ENCODE data around the gene NEIL1.
"Not testable (repeated sequence)": the region's sequence is repeated elsewhere in the genome, so short reads cannot be mapped to it uniquely, and the experiment has no call there.

The NEIL1 gene

DNA sequence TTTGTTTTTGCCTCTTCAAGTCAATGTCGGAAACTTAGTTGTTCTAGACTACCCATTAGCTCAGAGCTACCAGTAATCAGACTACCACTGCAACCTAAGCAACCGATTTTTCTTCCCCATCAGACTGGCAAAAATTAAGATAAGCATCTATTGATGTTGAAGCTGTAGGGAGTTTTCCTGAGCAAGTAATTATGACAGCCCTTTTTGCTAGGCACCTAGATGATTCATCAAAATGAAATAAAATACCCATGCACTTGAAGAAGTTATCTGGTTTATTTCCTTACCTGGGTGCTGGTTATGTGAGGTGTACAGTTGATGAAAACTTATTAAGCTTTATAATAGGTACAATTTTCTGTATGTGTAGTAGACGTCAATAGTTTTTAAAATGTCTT, 11.5 kb upstream of the NEIL1 start:
- no peak for DNase-seq

DNA sequence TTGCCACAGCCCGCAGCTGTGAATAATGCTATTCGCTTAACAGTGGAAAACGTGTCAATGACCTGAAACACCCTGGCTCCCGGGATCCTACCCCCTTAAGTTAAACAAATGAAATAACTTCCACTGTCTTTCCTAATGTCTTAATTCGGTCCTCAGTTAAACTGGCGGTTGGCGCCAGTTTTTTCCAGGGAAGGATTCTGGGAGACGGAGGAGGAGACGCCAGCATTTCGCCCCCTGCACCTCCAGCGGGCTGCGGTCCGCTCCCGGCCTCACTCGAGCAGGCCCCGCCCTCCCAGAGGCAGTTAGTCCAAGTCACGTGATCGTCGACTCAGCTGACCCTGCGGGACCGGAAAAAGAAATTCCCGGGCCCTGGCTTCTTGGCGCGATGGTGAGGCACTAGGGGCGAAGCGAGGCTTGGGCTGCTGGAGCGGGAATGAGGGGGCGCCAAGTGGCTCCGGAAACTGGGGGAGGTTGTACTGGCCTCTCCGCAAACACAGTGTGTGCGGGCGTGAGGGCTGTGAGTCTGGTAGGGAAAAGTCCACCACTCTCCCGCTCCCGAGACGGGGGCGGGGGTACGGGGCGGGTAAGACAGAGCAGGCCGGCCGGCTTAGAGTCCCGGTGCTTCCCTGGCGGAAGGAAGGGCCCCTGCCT, 11.0 kb upstream of the NEIL1 start, which contains the start of gene COMMD4:
COMMD4 (plus strand) TSS at position 359 of the 651 bp plus-strand sequence; CDS start at position 386, 27 bp downstream.
- DNase-seq, result peak; percentile 96

DNA sequence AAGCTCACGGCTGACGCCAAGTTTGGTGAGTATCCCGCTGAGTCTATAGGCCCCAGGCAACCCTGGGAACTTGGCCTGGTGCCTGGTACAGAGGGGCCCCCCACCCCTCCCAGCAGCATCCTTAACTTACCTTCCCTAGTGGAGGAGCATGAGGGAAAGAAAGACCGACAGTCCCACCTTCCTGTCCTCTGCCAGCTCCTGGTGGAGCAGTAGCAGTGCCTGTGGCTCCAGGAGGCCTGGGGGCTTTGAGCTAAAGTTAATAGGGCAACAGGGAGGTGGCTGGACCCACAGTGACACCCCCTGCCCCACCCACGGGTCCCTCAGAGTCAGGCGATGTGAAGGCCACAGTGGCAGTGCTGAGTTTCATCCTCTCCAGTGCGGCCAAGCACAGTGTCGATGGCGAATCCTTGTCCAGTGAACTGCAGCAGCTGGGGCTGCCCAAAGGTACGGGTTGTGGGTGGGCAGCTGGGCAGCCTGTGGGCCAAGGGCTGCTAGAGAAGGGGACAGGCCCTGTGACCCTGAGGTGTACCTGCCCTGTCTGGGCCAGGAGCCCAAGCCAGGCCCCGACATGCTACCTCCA, 8.1 kb upstream of the NEIL1 start:
- no peak for DNase-seq

DNA sequence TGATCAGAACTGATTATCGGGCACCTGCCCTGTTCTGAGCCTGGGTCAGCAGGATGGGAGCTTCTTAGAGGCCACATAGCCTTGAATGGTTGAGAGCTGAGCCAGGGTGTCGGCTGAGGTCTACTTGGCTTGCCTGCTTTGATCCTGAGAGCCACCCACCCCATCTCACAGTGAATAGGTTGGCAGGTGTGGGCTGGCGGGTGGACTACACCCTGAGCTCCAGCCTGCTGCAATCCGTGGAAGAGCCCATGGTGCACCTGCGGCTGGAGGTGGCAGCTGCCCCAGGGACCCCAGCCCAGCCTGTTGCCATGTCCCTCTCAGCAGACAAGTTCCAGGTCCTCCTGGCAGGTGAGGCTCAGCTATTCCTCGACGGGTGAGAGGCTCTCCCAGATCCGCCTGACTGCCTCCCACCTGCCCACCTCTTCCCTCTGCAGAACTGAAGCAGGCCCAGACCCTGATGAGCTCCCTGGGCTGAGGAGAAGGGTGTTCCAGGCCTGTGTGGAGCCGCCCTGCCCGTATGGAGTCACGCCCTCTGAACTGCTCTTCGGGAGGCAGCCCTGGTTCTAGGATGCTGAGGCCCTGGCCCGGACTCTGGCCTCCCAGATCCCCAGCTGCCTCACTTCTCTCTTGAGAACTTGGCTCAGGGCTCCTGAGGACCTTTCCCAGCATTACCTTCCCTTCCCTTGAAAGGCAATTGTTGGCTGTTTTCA, 7.2 kb upstream of the NEIL1 start:
- no peak for DNase-seq

DNA sequence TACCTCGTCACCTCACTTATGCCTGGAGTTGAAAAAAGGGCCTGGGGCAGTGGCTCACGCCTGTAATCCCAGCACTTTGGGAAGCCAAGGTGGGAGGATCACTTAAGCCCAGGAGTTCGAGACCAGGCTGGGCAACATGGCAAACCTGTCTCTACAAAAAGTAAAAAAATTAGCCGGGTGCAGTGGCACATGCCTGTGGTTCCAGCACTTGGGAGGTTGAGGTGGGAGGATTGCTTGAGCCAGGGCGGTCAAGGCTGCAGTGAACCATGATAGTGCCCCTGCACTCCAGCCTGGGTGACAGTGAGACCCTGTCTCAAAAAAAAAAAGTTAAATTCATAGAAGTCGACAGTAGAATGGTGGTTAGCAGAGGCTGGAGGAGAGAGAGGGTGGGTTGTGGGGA, 4.6 kb upstream of the NEIL1 start:
- DNase-seq, result no peak

DNA sequence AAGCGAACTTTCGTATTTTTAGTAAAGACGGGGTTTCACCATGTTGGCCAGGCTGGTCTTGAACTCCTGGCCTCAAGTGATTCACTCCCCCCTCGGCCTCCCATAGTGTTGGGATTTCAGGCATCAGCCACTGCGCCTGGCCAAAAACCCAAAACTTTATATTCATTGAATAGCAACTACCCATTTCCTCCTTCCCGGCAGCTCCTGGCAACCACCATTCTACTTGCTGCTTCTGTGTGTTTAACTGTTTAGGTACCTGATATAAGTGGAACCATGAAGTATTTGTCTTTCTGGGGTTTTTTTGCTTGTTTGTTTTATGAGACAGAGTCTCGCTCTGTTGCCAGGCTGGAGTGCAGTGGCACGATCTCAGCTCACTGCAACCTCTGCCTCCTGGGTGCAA, 2.9 kb upstream of the NEIL1 start:
- not testable (repeated sequence) for DNase-seq

DNA sequence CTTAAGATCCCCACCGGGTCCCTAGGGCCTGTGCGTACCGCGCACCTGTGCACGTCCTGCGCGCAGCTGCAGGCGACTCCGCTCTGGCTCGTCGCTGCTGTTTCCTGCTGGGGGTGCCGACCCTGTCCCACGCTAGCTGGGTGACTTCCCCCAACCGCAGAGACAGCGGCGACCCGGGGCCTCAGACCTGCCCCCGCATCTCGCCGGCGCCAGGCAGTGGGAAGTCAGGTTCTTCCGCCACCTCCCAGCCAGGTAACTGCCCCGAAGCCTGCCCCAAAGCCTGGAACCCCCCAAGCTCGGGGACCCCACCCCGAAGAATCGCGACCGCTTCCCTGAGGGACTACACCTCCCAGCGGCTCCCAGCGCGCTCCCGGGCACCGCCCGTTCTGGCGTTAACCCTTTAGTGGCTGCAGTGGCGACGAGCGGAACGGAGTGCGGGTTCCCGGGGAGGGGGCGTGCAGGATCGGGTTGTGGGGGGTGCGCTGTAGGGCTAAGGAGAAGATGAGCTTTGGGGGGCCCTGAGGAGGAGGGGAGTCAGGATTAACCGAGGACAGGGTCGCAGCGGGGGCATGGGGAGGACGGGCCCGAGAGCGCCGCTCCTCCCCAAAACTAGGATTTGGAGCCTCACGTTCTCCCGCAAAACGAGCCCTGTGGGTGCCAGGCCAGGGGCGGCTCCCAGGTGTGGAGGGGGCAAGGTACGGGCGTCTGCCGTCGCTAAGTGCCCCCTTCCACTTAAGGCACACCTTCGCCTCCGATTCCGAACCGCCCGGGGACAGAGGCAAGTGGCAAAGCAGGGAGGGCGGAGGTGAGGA, 589 bp downstream of the NEIL1 start:
- peak; percentile 74 for DNase-seq

DNA sequence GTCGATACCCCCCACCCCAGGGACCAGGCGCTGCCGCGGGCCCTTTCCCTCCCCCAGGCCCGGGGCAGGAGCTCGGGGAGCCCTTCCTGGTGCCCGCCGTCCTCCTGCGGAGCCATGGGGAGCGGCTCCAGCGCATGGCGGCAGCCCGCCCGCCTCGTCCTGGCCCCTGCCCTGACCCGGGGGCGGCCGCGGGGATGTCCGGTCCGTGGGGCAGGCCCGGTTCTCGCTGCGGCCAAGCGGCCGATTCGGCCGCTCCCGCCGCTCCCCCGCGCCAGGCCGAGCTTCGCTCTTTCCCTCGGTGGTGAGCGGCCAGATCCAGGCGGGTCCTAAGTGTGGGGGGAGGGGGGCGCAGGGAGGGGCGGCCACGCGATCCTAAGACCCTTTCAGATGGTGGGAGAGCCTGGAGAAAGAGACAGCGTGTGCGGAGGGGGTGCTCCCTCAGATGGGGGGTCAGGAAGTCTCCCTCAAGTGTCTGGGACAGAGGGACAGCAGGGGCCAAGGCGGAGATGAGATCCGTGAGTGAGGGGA, 1.3 kb downstream of the NEIL1 start:
- no peak for DNase-seq

DNA sequence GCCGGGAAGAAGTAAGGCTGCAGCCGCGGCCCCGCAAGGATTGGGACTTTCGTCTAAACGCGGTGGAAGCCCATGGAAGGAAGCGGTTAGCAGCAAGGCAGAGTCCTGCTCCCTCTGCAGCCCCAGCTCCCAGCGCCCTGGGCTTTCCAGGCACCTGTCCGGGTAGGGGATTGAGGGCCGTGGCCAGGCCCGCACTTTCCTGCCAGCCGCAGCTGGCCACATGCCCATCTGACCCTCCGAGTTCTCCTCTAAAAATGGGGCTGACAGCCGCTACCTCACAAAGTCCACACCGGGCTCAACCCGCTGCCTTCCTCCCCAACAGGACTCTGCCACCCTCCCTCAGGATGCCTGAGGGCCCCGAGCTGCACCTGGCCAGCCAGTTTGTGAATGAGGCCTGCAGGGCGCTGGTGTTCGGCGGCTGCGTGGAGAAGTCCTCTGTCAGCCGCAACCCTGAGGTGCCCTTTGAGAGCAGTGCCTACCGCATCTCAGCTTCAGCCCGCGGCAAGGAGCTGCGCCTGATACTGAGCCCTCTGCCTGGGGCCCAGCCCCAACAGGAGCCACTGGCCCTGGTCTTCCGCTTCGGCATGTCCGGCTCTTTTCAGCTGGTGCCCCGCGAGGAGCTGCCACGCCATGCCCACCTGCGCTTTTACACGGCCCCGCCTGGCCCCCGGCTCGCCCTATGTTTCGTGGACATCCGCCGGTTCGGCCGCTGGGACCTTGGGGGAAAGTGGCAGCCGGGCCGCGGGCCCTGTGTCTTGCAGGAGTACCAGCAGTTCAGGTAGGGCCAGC, 1.9 kb downstream of the NEIL1 start:
- DNase-seq, result peak; percentile 69

DNA sequence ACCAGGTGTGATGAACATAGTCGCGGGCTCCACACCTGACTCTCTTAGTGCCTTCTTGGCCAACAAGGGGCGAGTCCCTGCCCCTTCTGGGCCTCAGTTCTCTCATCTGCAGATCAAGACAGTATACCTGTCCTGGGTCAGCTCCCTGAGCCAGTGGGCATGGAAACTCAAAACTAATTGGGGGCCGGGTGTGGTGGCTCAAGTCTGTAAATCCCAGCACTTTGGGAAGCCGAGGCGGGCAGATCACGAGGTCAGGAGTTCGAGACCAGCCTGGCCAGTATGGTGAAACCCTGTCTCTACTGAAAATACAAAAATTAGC, 2.5 kb downstream of the NEIL1 start:
- not testable (repeated sequence) for DNase-seq

DNA sequence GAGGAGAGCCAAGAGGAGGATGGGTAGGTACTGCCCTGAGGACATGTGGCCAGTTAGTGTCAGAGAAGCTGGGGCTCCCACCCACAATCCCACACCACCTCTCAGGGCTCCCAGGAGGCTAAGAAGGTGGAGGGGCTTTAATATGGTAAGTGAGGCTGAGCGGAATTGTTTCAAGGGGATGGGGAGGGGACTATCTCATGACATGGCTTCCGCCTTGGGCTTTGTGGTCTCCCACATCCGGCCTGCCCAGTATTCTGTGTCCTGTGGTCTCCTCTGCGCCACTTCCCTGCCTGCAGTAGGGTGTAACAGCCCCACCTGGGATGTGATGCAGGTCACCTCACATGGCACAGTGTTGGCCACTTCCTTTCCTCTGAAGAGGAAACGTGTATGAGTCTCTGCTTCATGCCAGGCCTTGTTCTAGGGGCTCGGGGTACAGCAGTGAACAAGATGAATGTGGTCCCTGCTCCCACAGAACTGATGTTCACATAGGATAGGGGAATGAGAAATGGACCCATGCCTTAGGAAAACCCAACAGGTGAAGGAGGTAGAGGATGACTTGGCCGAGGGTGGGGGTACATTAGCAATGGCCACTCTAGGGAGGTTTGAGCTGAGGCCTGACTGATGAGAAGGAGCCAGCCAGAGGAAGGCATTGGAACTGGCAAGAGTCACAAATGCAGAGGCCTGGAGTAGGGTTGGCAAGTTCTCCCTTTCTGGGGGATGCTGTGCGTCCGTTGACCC, 3.2 kb downstream of the NEIL1 start:
- no peak for DNase-seq

DNA sequence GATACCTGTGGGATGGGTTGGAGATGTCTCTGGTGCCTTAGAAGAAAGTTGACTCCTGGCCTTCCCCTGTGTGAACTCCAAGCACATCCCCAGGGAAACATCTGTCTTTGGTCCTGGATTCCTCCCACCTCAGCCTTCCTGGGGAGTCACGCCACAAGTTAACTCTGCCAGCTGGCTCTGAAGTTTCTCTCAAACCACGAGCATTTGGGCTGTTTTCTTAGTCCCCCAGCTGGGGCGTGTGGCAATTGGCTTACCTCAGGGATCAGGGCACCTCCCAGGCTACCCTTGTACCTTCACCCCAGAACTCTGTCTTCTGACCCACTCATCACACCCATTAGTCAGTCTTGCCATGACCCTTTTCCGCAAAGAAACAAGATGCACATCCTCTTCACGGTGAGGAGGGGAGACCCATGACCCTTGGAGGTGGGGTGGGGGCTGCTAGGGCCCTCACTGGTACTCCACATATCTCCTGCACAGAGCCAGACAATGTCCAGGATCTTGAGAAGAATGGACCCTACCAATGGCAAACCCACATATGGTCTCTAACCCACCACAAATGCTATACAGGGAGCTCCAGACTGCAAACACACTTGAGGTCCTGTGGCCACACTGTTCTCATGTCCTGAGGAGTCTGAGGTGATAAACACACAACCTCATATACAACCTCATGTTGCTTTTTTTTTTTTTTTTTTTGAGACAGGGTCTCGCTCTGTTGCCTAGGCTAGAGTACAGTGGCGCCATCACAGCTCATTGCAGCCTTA, 3.9 kb downstream of the NEIL1 start:
- DNase-seq, result no peak

DNA sequence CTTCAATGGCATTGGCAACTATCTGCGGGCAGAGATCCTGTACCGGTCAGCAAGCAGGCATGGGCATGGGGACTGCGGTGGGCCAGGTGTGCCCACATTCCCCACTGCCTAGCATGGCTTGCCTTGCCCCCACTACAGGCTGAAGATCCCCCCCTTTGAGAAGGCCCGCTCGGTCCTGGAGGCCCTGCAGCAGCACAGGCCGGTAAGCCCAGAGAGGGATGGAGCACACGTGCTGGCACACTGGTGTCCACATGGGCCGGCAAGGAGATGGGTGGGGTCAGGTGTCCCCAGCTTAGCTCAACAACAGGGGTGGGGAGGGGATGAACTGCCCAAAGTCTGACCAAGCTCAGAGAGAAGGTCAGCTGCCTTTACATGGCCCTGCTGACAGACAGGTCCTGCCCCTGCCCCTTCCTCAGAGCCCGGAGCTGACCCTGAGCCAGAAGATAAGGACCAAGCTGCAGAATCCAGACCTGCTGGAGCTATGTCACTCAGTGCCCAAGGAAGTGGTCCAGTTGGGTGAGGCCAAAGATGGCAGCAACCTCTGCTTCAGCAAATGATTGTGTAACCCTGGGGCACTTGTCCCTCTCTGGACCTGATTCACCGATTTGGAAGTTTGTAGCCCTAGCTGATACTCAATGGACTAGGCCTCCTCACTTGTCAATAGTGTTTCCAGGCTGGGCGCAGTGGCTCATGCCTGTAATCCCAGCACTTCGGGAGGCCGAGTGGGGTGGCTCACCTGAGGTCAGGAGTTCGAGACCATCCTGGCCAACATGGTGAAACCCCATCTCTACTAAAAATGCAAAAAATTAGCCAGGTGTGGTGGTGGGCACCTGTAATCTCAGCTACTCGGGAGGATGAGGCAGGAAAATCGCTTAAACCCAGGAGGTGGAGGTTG, 5.6 kb downstream of the NEIL1 start:
- no peak for DNase-seq

DNA sequence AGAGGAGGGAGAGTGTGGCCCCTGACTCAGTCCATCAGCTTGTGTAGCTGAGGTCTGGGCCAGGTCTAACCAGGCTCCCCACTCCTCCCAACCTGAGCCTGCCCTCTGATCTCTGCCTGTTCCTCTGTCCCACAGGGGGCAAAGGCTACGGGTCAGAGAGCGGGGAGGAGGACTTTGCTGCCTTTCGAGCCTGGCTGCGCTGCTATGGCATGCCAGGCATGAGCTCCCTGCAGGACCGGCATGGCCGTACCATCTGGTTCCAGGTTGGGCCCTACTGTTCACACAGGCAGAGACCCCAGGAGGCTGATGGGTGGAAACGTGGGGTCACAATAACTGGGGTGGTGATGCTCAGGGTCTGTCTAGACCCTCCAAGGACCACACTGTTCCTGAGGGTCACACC, 6.8 kb downstream of the NEIL1 start:
- no peak for DNase-seq

DNA sequence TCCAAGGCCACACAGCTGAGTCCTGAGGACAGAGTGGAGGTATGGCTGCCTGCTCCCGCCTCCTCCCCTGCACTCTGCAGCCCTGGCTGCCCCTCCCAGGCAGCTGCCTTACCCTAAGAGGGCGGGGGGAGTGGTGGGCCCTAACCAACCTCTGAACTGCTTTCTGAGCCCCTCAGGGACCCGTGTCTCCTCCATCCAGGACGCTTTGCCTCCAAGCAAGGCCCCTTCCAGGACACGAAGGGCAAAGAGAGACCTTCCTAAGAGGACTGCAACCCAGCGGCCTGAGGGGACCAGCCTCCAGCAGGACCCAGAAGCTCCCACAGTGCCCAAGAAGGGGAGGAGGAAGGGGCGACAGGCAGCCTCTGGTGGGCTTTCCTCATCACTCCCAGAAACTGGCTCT, 7.6 kb downstream of the NEIL1 start:
- no peak for DNase-seq

DNA sequence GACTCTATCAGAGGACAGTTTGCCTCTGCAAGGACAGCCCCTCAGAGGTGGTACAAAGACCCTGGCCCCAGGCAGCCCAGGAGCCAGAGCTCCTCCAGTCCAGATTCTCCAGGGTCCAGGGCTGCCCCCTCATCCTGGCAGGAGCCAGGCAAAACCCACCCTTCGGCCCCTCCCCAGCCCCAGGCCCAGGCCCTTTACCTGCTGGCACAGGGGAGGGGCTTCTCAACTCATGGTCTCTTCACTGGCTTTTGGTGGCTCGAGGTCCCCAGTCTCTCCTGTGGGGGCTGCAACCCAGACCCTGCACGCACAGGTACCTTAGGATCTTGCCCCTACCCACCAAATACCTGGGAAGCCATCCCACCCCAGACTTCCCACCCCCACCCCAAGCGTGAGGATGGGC, 8.5 kb downstream of the NEIL1 start:
- no peak for DNase-seq

DNA sequence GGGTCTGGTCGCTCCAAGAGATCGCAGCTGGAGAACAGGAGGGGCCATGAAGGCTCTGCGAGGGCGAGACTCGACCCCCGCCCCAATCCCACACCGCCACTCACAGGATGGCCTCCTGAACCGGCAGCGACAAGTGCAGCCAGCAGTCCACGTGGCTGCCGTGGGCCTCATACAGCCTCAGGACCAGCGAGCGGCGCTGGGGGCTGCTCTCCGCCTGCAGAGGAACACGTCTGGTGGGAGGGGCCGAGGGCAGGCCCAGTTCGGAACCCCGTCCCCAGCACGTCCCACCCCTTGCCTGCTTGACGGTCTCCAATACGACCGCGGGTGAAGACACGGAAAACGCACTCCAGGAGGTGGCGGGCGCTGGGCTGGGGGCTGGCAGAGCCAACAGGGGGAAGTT, 9.2 kb downstream of the NEIL1 start:
- no peak for DNase-seq

DNA sequence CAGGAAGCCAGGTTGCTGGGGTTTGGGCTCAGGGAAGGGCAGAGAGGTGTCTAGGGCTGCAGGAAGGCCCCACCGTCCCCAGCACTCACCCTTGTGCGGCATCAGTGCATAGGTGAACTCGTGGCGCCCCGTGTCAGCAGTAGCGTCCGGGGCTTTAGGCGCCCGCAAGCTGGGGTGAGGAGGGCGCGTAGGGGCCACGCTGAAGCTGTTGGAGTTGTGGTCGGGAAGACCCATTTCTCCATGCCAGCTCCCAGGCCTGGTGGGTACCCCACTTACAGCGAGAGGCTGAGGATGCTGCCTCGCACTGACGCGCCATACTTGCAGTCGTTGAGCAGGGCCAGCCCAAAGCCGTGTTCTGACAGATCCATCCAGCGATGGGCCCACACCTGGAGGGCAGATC, 9.7 kb downstream of the NEIL1 start:
- DNase-seq, result no peak

DNA sequence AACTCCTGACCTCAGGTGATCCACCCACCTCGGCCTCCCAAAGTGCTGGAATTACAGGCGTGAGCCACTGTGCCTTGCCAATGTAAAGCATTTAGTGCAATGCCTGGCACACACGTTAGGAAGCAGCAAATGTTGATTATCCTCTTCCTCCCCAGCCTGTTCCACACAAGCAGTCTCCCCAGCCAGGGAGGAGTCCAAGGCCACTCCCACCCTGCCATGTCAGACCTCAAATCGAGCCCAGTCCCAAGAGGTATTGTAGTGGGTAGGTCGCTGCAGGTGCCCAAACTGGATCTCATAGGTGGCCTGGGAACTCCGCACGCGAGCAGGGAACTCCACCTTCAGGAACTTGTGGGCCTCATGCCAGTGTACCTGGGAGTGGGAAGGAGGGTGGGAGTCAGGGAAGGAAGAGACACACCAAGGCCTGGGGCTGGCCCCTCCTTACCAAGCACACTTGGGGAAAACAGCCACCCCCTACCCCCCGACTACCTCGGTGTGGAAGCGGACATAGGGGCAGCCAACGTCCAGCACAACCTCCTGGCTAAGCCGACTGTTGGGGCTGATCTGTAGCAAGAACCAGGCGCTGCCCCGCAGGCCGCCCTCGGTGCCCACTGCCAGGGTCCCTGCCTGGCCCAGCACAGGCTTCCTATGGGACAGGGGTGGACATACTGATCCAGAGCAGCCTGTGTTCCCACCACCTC, 11.3 kb downstream of the NEIL1 start:
- no peak for DNase-seq
